Endothelial cell of umbilical vein (primary cell): ENCODE data around the gene FYN. TPM values are rescaled to one million over a fixed set of nuclear protein-coding genes. Genes with fewer than 3 reads are reported as not detected.
A peak's percentile ranks its signal among the peaks of the same experiment; 100 is the strongest.

Experiments
- BruUV-seq: library from RNA; stranded (reverse); fragments of 400-500 nt; replicated peaks from 2 replicates; lab custom pipeline; 2021; lab: Mats Ljungman, UMichigan
- CTCF ChIA-PET: fragments of 300-600, 350-600 bp; sonication (Branson Sonifier 250); formaldehyde crosslinking; loops from one replicate; lab custom pipeline; 2021; ENCODE audit warnings: antibody characterized with exemption, inconsistent platforms; lab: Charles Lee
- POLR2A ChIA-PET: fragments of 300-600, 350-600 bp; sonication (Branson Sonifier 250); formaldehyde crosslinking; loops from one replicate; lab custom pipeline; 2021; ENCODE audit warnings: antibody characterized with exemption, inconsistent platforms; lab: Charles Lee
- DNase-seq: peaks from one replicate; pipeline ENCODE4 v3.0.0-alpha.2; 2011; ENCODE audit warnings: low read depth, low spot score
- FAIRE-seq: peaks from 2 replicates; lab custom pipeline; 2011; peaks lifted over from hg19 to GRCh38; lab: Jason Lieb, UNC
- H2AFZ ChIP-seq: 2 replicates; pipeline ENCODE4 v1.6.0; 2012; ENCODE audit warnings: low read depth, low read length, control low read depth, inconsistent platforms
- H3K27ac ChIP-seq: 2 replicates; pipeline ENCODE4 v1.5.1; 2011; ENCODE audit warnings: low read depth, mild to moderate bottlenecking, control low read depth, low read length, moderate library complexity; ENCODE audit not compliant: insufficient read depth
- H3K27me3 ChIP-seq, 2 experiments: 2 replicates each; pipeline versions ENCODE4 v1.6.0 to v1.6.1; 2011; ENCODE audit warnings: low read length in 2 of 2, mixed read lengths in 1 of 2; ENCODE audit not compliant: control insufficient read depth in 2 of 2, insufficient read depth in 2 of 2
- H3K36me3 ChIP-seq, 2 experiments: 2 replicates in 1 of 2; 3 replicates in 1 of 2; pipeline ENCODE4 v1.5.1; 2011; ENCODE audit warnings: low read length in 2 of 2, mild to moderate bottlenecking in 1 of 2, moderate library complexity in 1 of 2; ENCODE audit not compliant: control insufficient read depth in 2 of 2, insufficient read depth in 2 of 2; ENCODE audit errors: extremely low read depth in 1 of 2
- H3K4me1 ChIP-seq: 3 replicates; pipeline ENCODE4 v1.5.1; 2011; ENCODE audit warnings: mild to moderate bottlenecking, low read length; ENCODE audit not compliant: control insufficient read depth, insufficient read depth; ENCODE audit errors: extremely low read depth
- H3K4me2 ChIP-seq: 2 replicates; pipeline ENCODE4 v1.6.1; 2011; ENCODE audit warnings: low read length, control low read depth, mixed read lengths; ENCODE audit not compliant: insufficient read depth
- H3K4me3 ChIP-seq, 3 experiments: fragments of 200-600 bp in 1 of 3; sonication (generic), shearing (Covaris generic) in 1 of 3; replicated peaks in 1 of 3; 2 replicates each; pipeline ENCODE4 v1.5.1; 2011 to 2016; ENCODE audit warnings: control low read depth in 3 of 3, low read length in 3 of 3, mild to moderate bottlenecking in 2 of 3, inconsistent platforms in 1 of 3, low read depth in 1 of 3, moderate library complexity in 1 of 3; ENCODE audit not compliant: insufficient read depth in 1 of 3
- H3K79me2 ChIP-seq: 2 replicates; pipeline ENCODE4 v1.6.0; 2012; ENCODE audit warnings: low read length, inconsistent platforms; ENCODE audit not compliant: control insufficient read depth, insufficient read depth
- H3K9ac ChIP-seq: replicated peaks from 2 replicates; pipeline ENCODE3; 2011; ENCODE audit warnings: low read length, control low read depth; ENCODE audit not compliant: insufficient read depth; ENCODE audit errors: extremely low read depth
- H3K9me1 ChIP-seq: replicated peaks from 3 replicates; pipeline ENCODE4 v1.6.0; 2011; ENCODE audit warnings: mild to moderate bottlenecking, low read length; ENCODE audit not compliant: control insufficient read depth, insufficient read depth; ENCODE audit errors: extremely low read depth
- H3K9me3 ChIP-seq: replicated peaks from 2 replicates; pipeline ENCODE4 v1.5.1; 2012; ENCODE audit warnings: low read length, inconsistent platforms; ENCODE audit not compliant: control insufficient read depth, insufficient read depth
- H4K20me1 ChIP-seq: replicated peaks from 2 replicates; pipeline ENCODE3; 2011; ENCODE audit warnings: mild to moderate bottlenecking, low read length; ENCODE audit not compliant: control insufficient read depth, insufficient read depth; ENCODE audit errors: extremely low read depth
- CTCF ChIP-seq, 2 donors: IDR thresholded peaks; 1 replicate in 1 of 2; 2 replicates in 1 of 2; pipeline ENCODE4 v1.5.1; 2011; ENCODE audit warnings: low read length in 2 of 2, mild to moderate bottlenecking in 2 of 2, moderate library complexity in 2 of 2, control low read depth in 1 of 2, inconsistent platforms in 1 of 2, low read depth in 1 of 2; ENCODE audit not compliant: insufficient read depth in 1 of 2; ENCODE audit errors: extremely low read depth in 1 of 2
- EZH2 ChIP-seq: IDR thresholded peaks from 2 replicates; pipeline ENCODE4 v1.6.1; 2012; ENCODE audit warnings: borderline replicate concordance, low read depth, mild to moderate bottlenecking, moderate library complexity, low read length, inconsistent platforms; ENCODE audit not compliant: severe bottlenecking
- FOS ChIP-seq: IDR thresholded peaks from 2 replicates; pipeline ENCODE4 v1.6.1; 2011; ENCODE audit warnings: mild to moderate bottlenecking, low read length, moderate library complexity, borderline replicate concordance; ENCODE audit not compliant: insufficient read depth
- JUN ChIP-seq: IDR thresholded peaks from 2 replicates; pipeline ENCODE4 v1.6.1; 2011; ENCODE audit warnings: borderline replicate concordance, low read depth; ENCODE audit not compliant: insufficient read length, insufficient read depth
- MYC ChIP-seq: IDR thresholded peaks from one replicate; pipeline ENCODE4 v1.6.1; 2011; ENCODE audit warnings: mild to moderate bottlenecking, low read depth, low read length
- POLR2A ChIP-seq: IDR thresholded peaks from 2 replicates; pipeline ENCODE4 v1.6.1; 2012; ENCODE audit warnings: low read depth, mild to moderate bottlenecking, control low read depth, low read length
- POLR2AphosphoS5 ChIP-seq: IDR thresholded peaks from 2 replicates; pipeline ENCODE4 v1.6.1; 2012; ENCODE audit warnings: low read depth, mild to moderate bottlenecking, control low read depth, low read length, moderate library complexity; ENCODE audit not compliant: insufficient read depth
- dilution Hi-C: fragments of 300-500 bp; cut with MboI; formaldehyde crosslinking; loops from one replicate; pipeline ENCODE4 v1.15.0; 2019; ENCODE audit warnings: low sequenced_read_pairs; ENCODE audit not compliant: extremely low pct_ligation_motif_present
- intact Hi-C: fragments of 100-400 bp; cut with micrococcal nuclease; formaldehyde crosslinking; loops from one replicate; pipeline ENCODE4 v1.10.0; 2022
- polyA plus RNA-seq, 4 experiments: library from polyadenylated mRNA; depleted of rRNA in 3 of 4; stranded (reverse) in 3 of 4; unstranded in 1 of 4; fragments of >200 nt; gene quantifications; 2 replicates each; pipeline versions ENCODE4 v1.2.1 to v1.2.3, GENCODE V29; 2011 to 2012; ENCODE audit warnings: missing spikeins in 1 of 4
- total RNA-seq: library from RNA; stranded (reverse); gene quantifications from 2 replicates; pipeline ENCODE4 v1.2.3, GENCODE V29; 2021

Gene FYN
- total and polyA plus RNA-seq, 2 donors (not counting 3 experiments of a cell fraction or from before 2014, with no cell fraction given): 69.0 to 143 TPM

- Histone ChIP-seq H3K27me3 (no peaks in the 10 kb centered on the region), H3K4me2 (no peak overlapping the region), H3K9ac (no peak overlapping the region), H4K20me1 (peaks cover 3% of the 10 kb centered on the region), H2AFZ (no peak overlapping the region), H3K4me1 (peaks cover 8% of the 10 kb centered on the region), H3K36me3 (peaks cover 0 to 1% of the 10 kb centered on the region in 2 experiments), H3K9me1 (no peaks in the 10 kb centered on the region), H3K4me3 (no peak overlapping the region), H3K9me3 (no peaks in the 10 kb centered on the region), H3K79me2 (no peaks in the 10 kb centered on the region), H3K27ac (no peak overlapping the region)
- FAIRE-seq (peak; percentile 12), DNase-seq (no peak)
- dilution Hi-C loops: no loop called here
- intact Hi-C loops: no loop called here
- ChIA-PET POLR2A (no interaction called here), CTCF (interaction anchor here (0.9 to 2.1 kb wide), 4 partner anchors 9 to 23 kb away, joined by 3 to 9 read pairs (median 4); no protein-coding TSS in a partner anchor)
- no peak for TF ChIP-seq POLR2AphosphoS5
- TF ChIP-seq CTCF (IDR thresholded peaks at IDR 0.05; ENCODE audit: extremely low read depth in 1 of 2, insufficient read depth in 1 of 2, low read depth in 1 of 2, low read length in 2 of 2): no peak
- TF ChIP-seq MYC: no peak
- TF ChIP-seq FOS: peak; percentile 20
- no peak for TF ChIP-seq JUN
- no peak for TF ChIP-seq EZH2
- TF ChIP-seq POLR2A: no peak
- no TSS peak for BruUV-seq
Measured at GRCh38 chr6:111813237-111813636, 60.0 kb downstream of the FYN start.
